Measurements from ENCODE around the gene EFCC1.
"Not testable (repeated sequence)": the region's sequence is repeated elsewhere in the genome, so short reads cannot be mapped to it uniquely, and the experiment has no call there.

GRCh38 chr3:129087904-129088303 lies 86.8 kb downstream of the EFCC1 start:
- not testable (repeated sequence) for TF ChIP-seq ZNF3 (CRISPR knock-in tag; IDR thresholded peaks at IDR 0.05); TBP (CRISPR knock-in tag; IDR thresholded peaks at IDR 0.05); MEIS1 (CRISPR knock-in tag; IDR thresholded peaks at IDR 0.05; ENCODE audit: borderline replicate concordance); ATF3 (CRISPR knock-in tag; IDR thresholded peaks at IDR 0.05); KLF9 (CRISPR knock-in tag; IDR thresholded peaks at IDR 0.05; ENCODE audit: low read depth); MXD1 (CRISPR knock-in tag; IDR thresholded peaks at IDR 0.05); CTCF (CRISPR knock-in tag; IDR thresholded peaks at IDR 0.05); KLF11 (CRISPR knock-in tag; IDR thresholded peaks at IDR 0.05); MAX (IDR thresholded peaks at IDR 0.05); POLR2A (IDR thresholded peaks at IDR 0.05; ENCODE audit: insufficient read depth in 1 of 2, low read depth in 2 of 2, low read length in 2 of 2); ZNF260 (CRISPR knock-in tag; IDR thresholded peaks at IDR 0.05; ENCODE audit: borderline replicate concordance, low read depth); SETDB1 (CRISPR knock-in tag; IDR thresholded peaks at IDR 0.05; ENCODE audit: borderline replicate concordance); SMARCE1 (IDR thresholded peaks at IDR 0.05; ENCODE audit: borderline replicate concordance)

Measured in HepG2 (cell line).